Cardiac fibroblast (primary cell): ENCODE data around the gene PPP1R8.

Experiments used
- DNase-seq, 2 donors: peaks; one replicate each; pipeline versions ENCODE4 v3.0.0 to v3.0.0-alpha.2; 2010; ENCODE audit warnings: low read depth in 2 of 2
- H3K4me3 ChIP-seq, 2 donors: replicated peaks in 1 of 2; 1 replicate in 1 of 2; 2 replicates in 1 of 2; pipeline ENCODE4 v1.5.1; 2011; ENCODE audit warnings: low read depth in 2 of 2, low read length in 2 of 2, mild to moderate bottlenecking in 2 of 2, moderate library complexity in 1 of 2
- CTCF ChIP-seq: IDR thresholded peaks from one replicate; pipeline ENCODE4 v1.5.1; 2011; ENCODE audit warnings: low read depth, mild to moderate bottlenecking, low read length, inconsistent platforms

The PPP1R8 gene

GRCh38 chr1:27858072-27858948, 27.7 kb downstream of the PPP1R8 start:
- H3K4me3 ChIP-seq: peak overlapping the region in 1 of 2 donors; percentile 26
- DNase-seq: peak; percentile 90 to 91
- peak; percentile 98 for TF ChIP-seq CTCF

- no peak overlapping the region for H3K4me3 ChIP-seq
- DNase-seq: no peak
- no peak for TF ChIP-seq CTCF
Measured at GRCh38 chr1:27858949-27859576, 28.5 kb downstream of the PPP1R8 start.

GRCh38 chr1:27861436-27861835, 30.9 kb downstream of the PPP1R8 start:
- H3K4me3 ChIP-seq: no peak overlapping the region
- TF ChIP-seq CTCF: no peak
- no peak for DNase-seq

- no peak for DNase-seq
- TF ChIP-seq CTCF: no peak
Measured at GRCh38 chr1:27862004-27862403, 31.4 kb downstream of the PPP1R8 start.

GRCh38 chr1:27862671-27863537, 32.3 kb downstream of the PPP1R8 start:
- DNase-seq: peak; percentile 98 to 100
- H3K4me3 ChIP-seq: no peak overlapping the region
- TF ChIP-seq CTCF: no peak

More at GRCh38 chr1:27862004-27862403, 31.4 kb downstream of the PPP1R8 start:
- H3K4me3 ChIP-seq: no peak overlapping the region

GRCh38 chr1:27863538-27863915, 32.9 kb downstream of the PPP1R8 start:
- H3K4me3 ChIP-seq: no peak overlapping the region
- no peak for DNase-seq
- no peak for TF ChIP-seq CTCF
